IMR-90 (cell line): ENCODE results near the gene TGFB2.

Experiments
- BHLHE40 ChIP-seq: fragments of 150-350 bp; IDR thresholded peaks from 2 replicates; pipeline ENCODE4 v1.6.1; 2016; ENCODE audit warnings: mild to moderate bottlenecking, low read depth, low read length
- CEBPB ChIP-seq: IDR thresholded peaks from 2 replicates; pipeline ENCODE4 v1.6.1; 2012; ENCODE audit warnings: low read depth, low read length, improper control_type of control experiment
- CHD1 ChIP-seq: IDR thresholded peaks from 2 replicates; pipeline ENCODE4 v1.6.1; 2012; ENCODE audit warnings: low read depth, low read length, improper control_type of control experiment
- CTCF ChIP-seq: conservative IDR thresholded peaks from 2 replicates; pipeline ENCODE4 v1.5.1; 2012; ENCODE audit warnings: mild to moderate bottlenecking, low read depth, low read length, improper control_type of control experiment
- FOS ChIP-seq: fragments of 150-350 bp; IDR thresholded peaks from 2 replicates; pipeline ENCODE4 v1.6.1; 2016; ENCODE audit warnings: low read depth, low read length
- MAFK ChIP-seq: IDR thresholded peaks from 2 replicates; pipeline ENCODE4 v1.6.1; 2012; ENCODE audit warnings: low read depth, low read length, improper control_type of control experiment
- MAZ ChIP-seq: IDR thresholded peaks from 2 replicates; pipeline ENCODE4 v1.6.1; 2012; ENCODE audit warnings: low read depth, mild to moderate bottlenecking, low read length, improper control_type of control experiment, moderate library complexity, borderline replicate concordance
- NFE2L2 ChIP-seq: fragments of 150-350 bp; IDR thresholded peaks from 2 replicates; pipeline ENCODE4 v1.6.1; 2016; ENCODE audit warnings: low read depth, mild to moderate bottlenecking, low read length
- POLR2A ChIP-seq: IDR thresholded peaks from 2 replicates; pipeline ENCODE4 v1.6.1; 2012; ENCODE audit warnings: mild to moderate bottlenecking, low read depth, low read length
- RAD21 ChIP-seq: IDR thresholded peaks from 2 replicates; pipeline ENCODE4 v1.6.1; 2012; ENCODE audit warnings: low read length, improper control_type of control experiment
- RCOR1 ChIP-seq: IDR thresholded peaks from 2 replicates; pipeline ENCODE4 v1.6.1; 2012; ENCODE audit warnings: mild to moderate bottlenecking, low read length, improper control_type of control experiment; ENCODE audit not compliant: insufficient replicate concordance
- RFX5 ChIP-seq: IDR thresholded peaks from 2 replicates; pipeline ENCODE4 v1.8.0; 2012; ENCODE audit warnings: low read depth, mild to moderate bottlenecking, low read length, moderate library complexity
- SMC3 ChIP-seq: fragments of 150-350 bp; IDR thresholded peaks from 2 replicates; pipeline ENCODE4 v1.6.1; 2016; ENCODE audit warnings: low read depth, mild to moderate bottlenecking, antibody characterized with exemption, low read length, moderate library complexity
- USF2 ChIP-seq: fragments of 150-350 bp; IDR thresholded peaks from 2 replicates; pipeline ENCODE4 v1.6.1; 2017; ENCODE audit warnings: mild to moderate bottlenecking, antibody characterized with exemption, low read length, low read depth

- TF ChIP-seq SMC3 (no peak), USF2 (no peak), RAD21 (no peak), MAZ (no peak), CTCF (no peak), RFX5 (no peak), MAFK (no peak), FOS (no peak), POLR2A (no peak), NFE2L2 (no peak), CEBPB (no peak), BHLHE40 (no peak), CHD1 (no peak), RCOR1 (no peak)
These were observed 29.5 kb upstream of the TGFB2 start for GRCh38 chr1:218315638-218316037.
